IMR-90 (cell line): Measurements from ENCODE around the gene SGO2. TPM values are rescaled to one million over a fixed set of nuclear protein-coding genes. Genes with fewer than 3 reads are reported as not detected.

Experiments
- ATAC-seq: fragments of 200-7000 bp; cut with Tn5 transposase; 2 replicates; pipeline ENCODE4 v1.9.1; 2020; ENCODE audit warnings: low read depth, mild to moderate bottlenecking, moderate library complexity
- BruUV-seq: library from RNA; stranded (reverse); fragments of 400-500 nt; replicated peaks from 2 replicates; lab custom pipeline; 2021; lab: Mats Ljungman, UMichigan
- CTCF ChIA-PET: fragments of 300-600 bp; formaldehyde crosslinking; extraction: SDS; loops from one replicate; lab custom pipeline; 2021; ENCODE audit warnings: antibody characterized with exemption; lab: Yijun Ruan, JAX
- POLR2A ChIA-PET: fragments of 300-600 bp; sonication (Branson Sonifier 250); formaldehyde crosslinking; loops from one replicate; lab custom pipeline; 2022; ENCODE audit warnings: antibody characterized with exemption; ENCODE audit not compliant: unreplicated experiment; lab: Charles Lee
- DNase-seq: peaks from one replicate; pipeline ENCODE4 v3.0.0; 2013
- H2AFZ ChIP-seq: replicated peaks from 2 replicates; pipeline ENCODE3; 2013; ENCODE audit warnings: low read length, mild to moderate bottlenecking; ENCODE audit not compliant: poor library complexity
- H2AK5ac ChIP-seq: 2 replicates; pipeline ENCODE4 v1.6.1; 2013; ENCODE audit warnings: low read depth, low read length, inconsistent platforms
- H2AK9ac ChIP-seq: replicated peaks from 2 replicates; pipeline ENCODE3; 2013; ENCODE audit warnings: mild to moderate bottlenecking, low read depth, low read length, moderate library complexity; ENCODE audit not compliant: poor library complexity
- H2BK120ac ChIP-seq: 2 replicates; pipeline ENCODE4 v1.6.1; 2013; ENCODE audit warnings: low read depth, low read length, inconsistent platforms
- H2BK15ac ChIP-seq: 3 replicates; pipeline ENCODE4 v1.6.1; 2013; ENCODE audit warnings: low read depth, low read length, inconsistent platforms
- H2BK20ac ChIP-seq: 2 replicates; pipeline ENCODE4 v1.6.1; 2013; ENCODE audit warnings: low read depth, mild to moderate bottlenecking, inconsistent platforms, low read length, moderate library complexity
- H2BK5ac ChIP-seq: 2 replicates; pipeline ENCODE4 v1.6.1; 2013; ENCODE audit warnings: mild to moderate bottlenecking, low read depth, low read length, inconsistent platforms; ENCODE audit not compliant: poor library complexity, severe bottlenecking
- H3K14ac ChIP-seq: replicated peaks from 2 replicates; pipeline ENCODE4 v1.6.1; 2013; ENCODE audit warnings: low read depth, low read length, inconsistent platforms
- H3K18ac ChIP-seq: 2 replicates; pipeline ENCODE4 v1.6.1; 2013; ENCODE audit warnings: low read depth, low read length, control low read depth
- H3K23ac ChIP-seq: 2 replicates; pipeline ENCODE4 v1.6.1; 2013; ENCODE audit warnings: low read depth, low read length, inconsistent platforms
- H3K27ac ChIP-seq: 2 replicates; pipeline ENCODE4 v1.5.1; 2013; ENCODE audit warnings: mild to moderate bottlenecking, control low read depth, low read length; ENCODE audit not compliant: insufficient read depth
- H3K27me3 ChIP-seq: 2 replicates; pipeline ENCODE4 v1.6.1; 2013; ENCODE audit warnings: low read length; ENCODE audit not compliant: control insufficient read depth, insufficient read depth
- H3K36me3 ChIP-seq: 2 replicates; pipeline ENCODE4 v1.6.1; 2013; ENCODE audit warnings: low read length, mixed read lengths; ENCODE audit not compliant: control insufficient read depth, insufficient read depth
- H3K4ac ChIP-seq: 2 replicates; pipeline ENCODE4 v1.6.1; 2013; ENCODE audit warnings: low read depth, low read length, inconsistent platforms
- H3K4me1 ChIP-seq: 2 replicates; pipeline ENCODE4 v1.6.1; 2013; ENCODE audit warnings: low read length, mixed read lengths; ENCODE audit not compliant: control insufficient read depth, insufficient read depth
- H3K4me2 ChIP-seq: 2 replicates; pipeline ENCODE4 v1.6.1; 2013; ENCODE audit warnings: low read depth, mild to moderate bottlenecking, control low read depth, low read length, moderate library complexity
- H3K4me3 ChIP-seq: 2 replicates; pipeline ENCODE4 v1.5.1; 2013; ENCODE audit warnings: low read depth, mild to moderate bottlenecking, control low read depth, low read length, moderate library complexity; ENCODE audit not compliant: insufficient read depth
- H3K56ac ChIP-seq: 2 replicates; pipeline ENCODE4 v1.6.1; 2013; ENCODE audit warnings: low read length, inconsistent platforms; ENCODE audit not compliant: insufficient read depth; ENCODE audit errors: extremely low read depth
- H3K79me1 ChIP-seq, 2 experiments: 2 replicates each; pipeline ENCODE4 v1.6.1; 2013; ENCODE audit warnings: low read length in 2 of 2, inconsistent platforms in 1 of 2, low read depth in 1 of 2
- H3K9ac ChIP-seq: 2 replicates; pipeline ENCODE4 v1.6.1; 2013; ENCODE audit warnings: low read depth, low read length, control low read depth
- H3K9me1 ChIP-seq: 2 replicates; pipeline ENCODE4 v1.6.1; 2013; ENCODE audit warnings: low read length, inconsistent platforms; ENCODE audit not compliant: insufficient read depth
- H3K9me3 ChIP-seq: 2 replicates; pipeline ENCODE4 v1.6.1; 2013; ENCODE audit warnings: low read length; ENCODE audit not compliant: control insufficient read depth, insufficient read depth
- H4K20me1 ChIP-seq: 2 replicates; pipeline ENCODE4 v1.6.1; 2013; ENCODE audit warnings: low read length, inconsistent platforms; ENCODE audit not compliant: insufficient read depth
- H4K5ac ChIP-seq: 2 replicates; pipeline ENCODE4 v1.6.1; 2013; ENCODE audit warnings: mild to moderate bottlenecking, low read depth, low read length, control low read depth
- H4K8ac ChIP-seq, 2 experiments: 2 replicates each; pipeline ENCODE4 v1.6.1; 2013; ENCODE audit warnings: low read depth in 2 of 2, low read length in 2 of 2, control low read depth in 1 of 2, inconsistent platforms in 1 of 2
- H4K91ac ChIP-seq: 2 replicates; pipeline ENCODE4 v1.6.1; 2013; ENCODE audit warnings: low read depth, low read length, inconsistent platforms; ENCODE audit not compliant: insufficient read depth
- BHLHE40 ChIP-seq: fragments of 150-350 bp; IDR thresholded peaks from 2 replicates; pipeline ENCODE4 v1.6.1; 2016; ENCODE audit warnings: mild to moderate bottlenecking, low read depth, low read length
- FOS ChIP-seq: fragments of 150-350 bp; IDR thresholded peaks from 2 replicates; pipeline ENCODE4 v1.6.1; 2016; ENCODE audit warnings: low read depth, low read length
- MAZ ChIP-seq: IDR thresholded peaks from 2 replicates; pipeline ENCODE4 v1.6.1; 2012; ENCODE audit warnings: low read depth, mild to moderate bottlenecking, low read length, improper control_type of control experiment, moderate library complexity, borderline replicate concordance
- POLR2A ChIP-seq: IDR thresholded peaks from 2 replicates; pipeline ENCODE4 v1.6.1; 2012; ENCODE audit warnings: mild to moderate bottlenecking, low read depth, low read length
- RAD21 ChIP-seq: IDR thresholded peaks from 2 replicates; pipeline ENCODE4 v1.6.1; 2012; ENCODE audit warnings: low read length, improper control_type of control experiment
- RCOR1 ChIP-seq: IDR thresholded peaks from 2 replicates; pipeline ENCODE4 v1.6.1; 2012; ENCODE audit warnings: mild to moderate bottlenecking, low read length, improper control_type of control experiment; ENCODE audit not compliant: insufficient replicate concordance
- RFX5 ChIP-seq: IDR thresholded peaks from 2 replicates; pipeline ENCODE4 v1.8.0; 2012; ENCODE audit warnings: low read depth, mild to moderate bottlenecking, low read length, moderate library complexity
- SMC3 ChIP-seq: fragments of 150-350 bp; IDR thresholded peaks from 2 replicates; pipeline ENCODE4 v1.6.1; 2016; ENCODE audit warnings: low read depth, mild to moderate bottlenecking, antibody characterized with exemption, low read length, moderate library complexity
- WGBS, 2 experiments: methylation state at CpG; one replicate each; pipeline versions ENCODE4 v1.1.5 to v1.1.7; 2013; ENCODE audit warnings: missing lambda C conversion rate in 2 of 2; ENCODE audit not compliant: insufficient read length in 1 of 2; ENCODE audit errors: extremely low coverage in 2 of 2; 5-methylcytosine and 5-hydroxymethylcytosine counted together
- dilution Hi-C: fragments of 300-500 bp; cut with HindIII; formaldehyde crosslinking; loops from one replicate; pipeline ENCODE4 v1.14.3; 2018; ENCODE audit warnings: low sequenced_read_pairs; ENCODE audit not compliant: unreplicated experiment
- in situ Hi-C: fragments of 300-500 bp; cut with MboI; formaldehyde crosslinking; loops from 3 replicates; pipeline ENCODE4 v1.14.3; 2019; ENCODE audit warnings: low sequenced_read_pairs, inconsistent platforms, mixed read lengths
- intact Hi-C: fragments of 100-400 bp; cut with micrococcal nuclease; formaldehyde crosslinking; loops from 2 replicates; pipeline ENCODE4 v1.10.0; 2022
- polyA plus RNA-seq, 3 experiments: library from polyadenylated mRNA; depleted of rRNA; stranded (reverse); fragments of >200 nt; gene quantifications; 2 replicates each; pipeline ENCODE4 v1.2.3, GENCODE V29; 2012; ENCODE audit warnings: low replicate concordance in 1 of 3
- total RNA-seq: library from RNA; depleted of rRNA; stranded (reverse); fragments of >200 nt; gene quantifications from 2 replicates; pipeline ENCODE4 v1.2.3, GENCODE V29; 2012
- TF ChIP-seq, protein P1 (sequence below): fragments of 150-350 bp; IDR thresholded peaks from 2 replicates; pipeline ENCODE4 v1.6.1; 2017; ENCODE audit warnings: mild to moderate bottlenecking, antibody characterized with exemption, low read length, low read depth
- TF ChIP-seq, protein P2 (sequence below): conservative IDR thresholded peaks from 2 replicates; pipeline ENCODE4 v1.5.1; 2012; ENCODE audit warnings: mild to moderate bottlenecking, low read depth, low read length, improper control_type of control experiment

The SGO2 gene
- total and polyA plus RNA-seq, 2 of the 4 experiments (the other 2 are of a cell fraction), result 5.4 to 6.3 TPM

- Histone ChIP-seq H4K91ac (peak overlapping the region; percentile 6; the same call in 1 of the 2 replicates), H2BK120ac (peak overlapping the region; percentile 56; the same call in 1 of the 2 replicates), H2AK9ac (peak overlapping the region; percentile 7), H3K14ac (peak overlapping the region; percentile 65), H4K20me1 (no peaks in the 10 kb centered on the region), H3K4me1 (peaks cover 25% of the 10 kb centered on the region), H3K9me3 (no peaks in the 10 kb centered on the region), H4K5ac (no peak overlapping the region), H2AFZ (peak overlapping the region; percentile 69), H3K36me3 (no peaks in the 10 kb centered on the region), H2AK5ac (0 out of 2 replicates have a peak overlapping the region, but pooled peaks have one; percentile 36), H4K8ac (peak overlapping the region in 1 of 2 experiments; percentile 26; a peak in 2 of 4 replicates), H2BK5ac (peak overlapping the region; percentile 11), H3K4me3 (no peak overlapping the region), H3K18ac (no peak overlapping the region), H3K27ac (no peak overlapping the region), H3K9ac (no peak overlapping the region), H3K23ac (no peak overlapping the region), H3K4me2 (no peak overlapping the region), H3K9me1 (peaks cover 21% of the 10 kb centered on the region), H3K4ac (no peak overlapping the region; the same call in 1 of the 2 replicates), H2BK20ac (peak overlapping the region; percentile 54; the same call in 1 of the 2 replicates), H3K79me1 (no peaks in the 10 kb centered on the region), H3K56ac (no peak overlapping the region), H3K27me3 (no peaks in the 10 kb centered on the region), H2BK15ac (peak overlapping the region; percentile 66; the same call in 1 of the 3 replicates)
- in situ Hi-C loops, result no loop called here
- no CpG with 5 or more reads among the region's 2 CpGs for WGBS, 2 experiments
- CTCF ChIA-PET, result interaction anchor here (0.5 to 1.5 kb wide), 9 partner anchors 14 to 314 kb away, joined by 3 to 4 read pairs (median 3); no protein-coding TSS in a partner anchor
- ATAC-seq (no peak), DNase-seq (peak; percentile 42)
- intact Hi-C loops, result loop anchor here (10.0 kb wide), 1 partner anchor 196 kb away; the partner anchor contains the start of gene BZW1
- POLR2A ChIA-PET, result no interaction called here
- no TSS peak for BruUV-seq
- dilution Hi-C loops, result no loop called here
- TF ChIP-seq RFX5, result no peak
- no peak for TF ChIP-seq RAD21
- TF ChIP-seq FOS, result no peak
- TF ChIP-seq, protein P1, sequence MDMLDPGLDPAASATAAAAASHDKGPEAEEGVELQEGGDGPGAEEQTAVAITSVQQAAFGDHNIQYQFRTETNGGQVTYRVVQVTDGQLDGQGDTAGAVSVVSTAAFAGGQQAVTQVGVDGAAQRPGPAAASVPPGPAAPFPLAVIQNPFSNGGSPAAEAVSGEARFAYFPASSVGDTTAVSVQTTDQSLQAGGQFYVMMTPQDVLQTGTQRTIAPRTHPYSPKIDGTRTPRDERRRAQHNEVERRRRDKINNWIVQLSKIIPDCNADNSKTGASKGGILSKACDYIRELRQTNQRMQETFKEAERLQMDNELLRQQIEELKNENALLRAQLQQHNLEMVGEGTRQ, result no peak
- no peak for TF ChIP-seq SMC3
- no peak for TF ChIP-seq RCOR1
- no peak for TF ChIP-seq BHLHE40
- TF ChIP-seq MAZ, result no peak
- no peak for TF ChIP-seq POLR2A
- TF ChIP-seq, protein P2, sequence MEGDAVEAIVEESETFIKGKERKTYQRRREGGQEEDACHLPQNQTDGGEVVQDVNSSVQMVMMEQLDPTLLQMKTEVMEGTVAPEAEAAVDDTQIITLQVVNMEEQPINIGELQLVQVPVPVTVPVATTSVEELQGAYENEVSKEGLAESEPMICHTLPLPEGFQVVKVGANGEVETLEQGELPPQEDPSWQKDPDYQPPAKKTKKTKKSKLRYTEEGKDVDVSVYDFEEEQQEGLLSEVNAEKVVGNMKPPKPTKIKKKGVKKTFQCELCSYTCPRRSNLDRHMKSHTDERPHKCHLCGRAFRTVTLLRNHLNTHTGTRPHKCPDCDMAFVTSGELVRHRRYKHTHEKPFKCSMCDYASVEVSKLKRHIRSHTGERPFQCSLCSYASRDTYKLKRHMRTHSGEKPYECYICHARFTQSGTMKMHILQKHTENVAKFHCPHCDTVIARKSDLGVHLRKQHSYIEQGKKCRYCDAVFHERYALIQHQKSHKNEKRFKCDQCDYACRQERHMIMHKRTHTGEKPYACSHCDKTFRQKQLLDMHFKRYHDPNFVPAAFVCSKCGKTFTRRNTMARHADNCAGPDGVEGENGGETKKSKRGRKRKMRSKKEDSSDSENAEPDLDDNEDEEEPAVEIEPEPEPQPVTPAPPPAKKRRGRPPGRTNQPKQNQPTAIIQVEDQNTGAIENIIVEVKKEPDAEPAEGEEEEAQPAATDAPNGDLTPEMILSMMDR, result no peak
Observed at GRCh38 chr2:200619279-200619678, 93.3 kb downstream of the SGO2 start.
